Measurements from ENCODE around the gene CD8B.

Gene CD8B

GRCh38 chr2:86815611-86816010, 46.1 kb downstream of the CD8B start:
- TF ChIP-seq CTCF (IDR thresholded peaks at IDR 0.05; ENCODE audit: insufficient read depth, low read length, poor library complexity, severe bottlenecking), result no peak
- Histone ChIP-seq H3K27me3 (replicated peaks; ENCODE audit: control insufficient read depth, insufficient read depth, low read length) (no peaks in the 10 kb centered on the region; the same call in 1 of the 2 replicates), H3K4me3 (replicated peaks; ENCODE audit: low read depth, low read length) (no peak overlapping the region), H3K36me3 (ENCODE audit: control insufficient read depth, insufficient read depth, low read length) (no peaks in the 10 kb centered on the region)
- no peak for DNase-seq (ENCODE audit: extremely low read depth, insufficient read length)

- H3K36me3 ChIP-seq (ENCODE audit: control insufficient read depth, insufficient read depth, low read length), result no peaks in the 10 kb centered on the region
- no peak for TF ChIP-seq CTCF (IDR thresholded peaks at IDR 0.05; ENCODE audit: insufficient read depth, low read length, poor library complexity, severe bottlenecking)
- H3K27me3 ChIP-seq (replicated peaks; ENCODE audit: control insufficient read depth, insufficient read depth, low read length), result no peaks in the 10 kb centered on the region; the same call in 1 of the 2 replicates
- DNase-seq (ENCODE audit: extremely low read depth, insufficient read length), result no peak
- no peak overlapping the region for H3K4me3 ChIP-seq (replicated peaks; ENCODE audit: low read depth, low read length)
Observed at GRCh38 chr2:86809481-86810121, 52.1 kb downstream of the CD8B start.

- DNase-seq (ENCODE audit: extremely low read depth, insufficient read length), result peak; percentile 82
- peak overlapping the region; percentile 52 for H3K4me3 ChIP-seq (replicated peaks; ENCODE audit: low read depth, low read length)
- TF ChIP-seq CTCF (IDR thresholded peaks at IDR 0.05; ENCODE audit: insufficient read depth, low read length, poor library complexity, severe bottlenecking), result peak; percentile 95
- no peaks in the 10 kb centered on the region; the same call in 1 of the 2 replicates for H3K27me3 ChIP-seq (replicated peaks; ENCODE audit: control insufficient read depth, insufficient read depth, low read length)
- H3K36me3 ChIP-seq (ENCODE audit: control insufficient read depth, insufficient read depth, low read length), result no peaks in the 10 kb centered on the region
Observed at GRCh38 chr2:86808315-86809161, 53.1 kb downstream of the CD8B start.

- peak; percentile 19 for TF ChIP-seq CTCF (IDR thresholded peaks at IDR 0.05; ENCODE audit: insufficient read depth, low read length, poor library complexity, severe bottlenecking)
- Histone ChIP-seq H3K27me3 (replicated peaks; ENCODE audit: control insufficient read depth, insufficient read depth, low read length) (no peaks in the 10 kb centered on the region; the same call in 1 of the 2 replicates), H3K4me3 (replicated peaks; ENCODE audit: low read depth, low read length) (peak overlapping the region; percentile 52), H3K36me3 (ENCODE audit: control insufficient read depth, insufficient read depth, low read length) (no peaks in the 10 kb centered on the region)
- peak; percentile 23 for DNase-seq (ENCODE audit: extremely low read depth, insufficient read length)
Observed at GRCh38 chr2:86807468-86808275, 54.0 kb downstream of the CD8B start.

- Histone ChIP-seq H3K36me3 (ENCODE audit: control insufficient read depth, insufficient read depth, low read length) (no peaks in the 10 kb centered on the region), H3K27me3 (replicated peaks; ENCODE audit: control insufficient read depth, insufficient read depth, low read length) (no peaks in the 10 kb centered on the region; the same call in 1 of the 2 replicates), H3K4me3 (replicated peaks; ENCODE audit: low read depth, low read length) (peak overlapping the region; percentile 52)
- no peak for TF ChIP-seq CTCF (IDR thresholded peaks at IDR 0.05; ENCODE audit: insufficient read depth, low read length, poor library complexity, severe bottlenecking)
- no peak for DNase-seq (ENCODE audit: extremely low read depth, insufficient read length)
Observed at GRCh38 chr2:86807133-86807467, 54.6 kb downstream of the CD8B start.

Measured in GM06990 (cell line).